GM18520 (cell line): ENCODE data around the gene CLNS1A.
"Not testable (repeated sequence)": the region's sequence is repeated elsewhere in the genome, so short reads cannot be mapped to it uniquely, and the experiment has no call there.

Experiments
- ATAC-seq: cut with Tn5 transposase; IDR thresholded peaks from one replicate; pipeline ENCODE4 v1.9.1; 2021; ENCODE audit not compliant: unreplicated experiment

CLNS1A gene

GRCh38 chr11:77619576-77620198 lies 17.9 kb downstream of the CLNS1A start:
- no peak for ATAC-seq

GRCh38 chr11:77617892-77618291 lies 19.7 kb downstream of the CLNS1A start:
- no peak for ATAC-seq

GRCh38 chr11:77611921-77612320 lies 25.7 kb downstream of the CLNS1A start:
- no peak for ATAC-seq

GRCh38 chr11:77609234-77609633 lies 28.4 kb downstream of the CLNS1A start:
- ATAC-seq = no peak

GRCh38 chr11:77604281-77604680 lies 33.3 kb downstream of the CLNS1A start:
- no peak for ATAC-seq

DNA sequence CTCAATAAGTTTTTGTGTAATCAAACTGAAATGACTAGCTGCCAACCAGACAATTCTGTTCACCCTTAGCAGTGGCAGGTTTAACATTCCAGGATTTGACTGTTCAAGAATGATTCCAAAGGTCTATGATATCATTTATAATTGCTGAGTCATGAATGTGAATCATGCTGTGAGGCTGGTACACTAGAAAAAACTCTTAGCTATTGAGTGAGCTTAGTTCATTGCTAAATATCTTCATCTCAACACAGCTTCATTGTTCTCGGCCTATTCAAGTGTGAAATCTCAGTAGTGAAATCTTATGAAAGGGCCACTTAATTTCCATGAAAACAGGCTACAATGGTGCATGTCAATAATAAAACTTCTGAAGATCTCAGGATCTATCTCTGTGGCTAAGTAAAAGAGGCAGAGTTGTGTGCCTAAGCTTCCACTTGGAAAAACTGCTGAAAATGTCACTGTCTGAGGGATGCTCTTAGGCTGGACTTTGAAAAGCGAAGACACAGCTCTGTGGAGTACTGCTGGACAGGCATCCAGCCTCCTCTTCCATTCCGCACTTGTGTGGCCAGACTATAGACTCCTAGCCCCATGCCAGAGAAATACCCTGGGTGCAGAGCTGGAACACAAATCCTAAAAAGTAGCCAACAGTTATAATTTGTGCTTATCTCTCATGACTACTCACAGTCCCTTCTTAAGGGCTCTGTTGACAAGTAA lies 35.1 kb downstream of the CLNS1A start:
- ATAC-seq = no peak

GRCh38 chr11:77598195-77598594 lies 39.4 kb downstream of the CLNS1A start:
- no peak for ATAC-seq

- ATAC-seq = no peak
Observed at GRCh38 chr11:77596626-77597025, 41.0 kb downstream of the CLNS1A start.

- ATAC-seq = no peak
Observed at GRCh38 chr11:77593883-77594282, 43.7 kb downstream of the CLNS1A start.

- ATAC-seq = no peak
Observed at GRCh38 chr11:77592727-77593126, 44.9 kb downstream of the CLNS1A start.

- peak; percentile 11 for ATAC-seq
Observed at GRCh38 chr11:77590194-77590782, 47.3 kb downstream of the CLNS1A start.

DNA sequence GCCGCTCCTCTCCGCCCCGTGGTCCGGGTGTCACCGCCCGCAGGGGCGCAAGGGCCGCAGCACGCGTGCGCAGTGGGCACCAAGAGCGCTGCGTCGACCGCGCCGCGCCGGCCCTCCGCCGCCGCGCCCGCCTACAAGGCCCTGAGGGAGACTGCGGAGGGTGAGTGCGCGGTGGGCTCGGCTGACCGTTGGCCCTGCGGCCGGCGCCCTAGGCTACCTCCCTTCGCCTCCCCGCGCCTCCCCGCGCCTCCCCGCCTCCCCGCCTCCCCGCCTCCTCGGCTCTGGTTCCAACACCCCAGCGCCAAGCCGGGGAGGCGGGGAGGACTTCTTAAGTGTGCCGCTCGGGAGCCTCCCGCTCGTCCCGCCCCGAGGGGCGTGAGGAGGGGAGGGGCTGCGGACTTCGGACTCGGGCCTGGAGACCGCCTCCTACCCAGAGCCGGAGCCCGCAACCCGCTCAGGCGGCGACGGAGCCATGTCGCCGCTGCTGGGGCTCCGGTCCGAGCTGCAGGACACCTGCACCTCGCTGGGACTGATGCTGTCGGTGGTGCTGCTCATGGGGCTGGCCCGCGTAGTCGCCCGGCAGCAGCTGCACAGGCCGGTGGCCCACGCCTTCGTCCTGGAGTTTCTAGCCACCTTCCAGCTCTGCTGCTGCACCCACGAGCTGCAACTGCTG lies 47.9 kb downstream of the CLNS1A start, which contains the start of gene AQP11:
Gene AQP11, plus strand, starts transcription at position 433 of the 673 bp plus-strand sequence. Its CDS starts 40 bp downstream, at position 473.
- peak; percentile 83 for ATAC-seq

- no peak for ATAC-seq
Observed at GRCh38 chr11:77589181-77589520, 48.4 kb downstream of the CLNS1A start.

- no peak for ATAC-seq
Observed at GRCh38 chr11:77580712-77581337, 56.8 kb downstream of the CLNS1A start.

- not testable (repeated sequence) for ATAC-seq
Observed at GRCh38 chr11:77575428-77575827, 62.2 kb downstream of the CLNS1A start.

- not testable (repeated sequence) for ATAC-seq
Observed at GRCh38 chr11:77570896-77571295, 66.7 kb downstream of the CLNS1A start.

- ATAC-seq = no peak
Observed at GRCh38 chr11:77569676-77570070, 67.9 kb downstream of the CLNS1A start.

DNA sequence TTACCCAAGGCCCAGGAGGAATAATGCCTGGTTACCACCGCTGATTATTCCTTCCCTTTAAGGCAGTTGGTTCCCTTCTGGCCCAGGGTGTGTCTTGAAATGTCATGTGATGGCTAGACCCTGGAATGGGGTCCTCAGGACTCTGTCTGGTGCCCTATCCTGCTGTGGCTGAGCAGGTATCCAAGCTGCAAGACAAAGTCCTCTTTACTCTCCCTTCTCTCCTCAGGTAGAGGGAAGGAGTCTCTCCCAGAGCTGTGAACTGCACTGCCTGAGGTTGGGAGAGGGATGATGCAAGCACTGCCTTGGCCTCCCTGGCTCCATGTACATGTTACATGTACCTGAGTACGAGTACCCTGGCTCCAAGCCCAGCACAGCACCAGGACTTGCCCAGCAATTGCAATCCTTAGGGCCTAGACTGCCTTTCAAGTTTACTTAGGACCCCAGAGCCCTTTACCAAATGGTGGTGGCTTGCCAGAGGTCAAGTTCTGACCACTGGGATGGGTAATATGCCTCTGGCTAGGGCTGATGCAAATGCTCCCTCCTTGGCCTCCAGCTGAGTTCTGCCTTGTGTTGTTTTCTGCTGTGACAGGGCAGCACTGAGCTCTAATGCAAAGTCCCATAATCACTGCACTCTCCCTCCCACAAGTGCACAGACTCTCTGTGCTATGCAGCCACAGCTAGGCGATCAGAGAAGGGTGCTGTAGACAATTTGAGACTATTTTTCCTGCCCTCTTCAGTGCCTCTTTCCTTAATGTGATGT lies 68.5 kb downstream of the CLNS1A start:
- ATAC-seq = no peak

DNA sequence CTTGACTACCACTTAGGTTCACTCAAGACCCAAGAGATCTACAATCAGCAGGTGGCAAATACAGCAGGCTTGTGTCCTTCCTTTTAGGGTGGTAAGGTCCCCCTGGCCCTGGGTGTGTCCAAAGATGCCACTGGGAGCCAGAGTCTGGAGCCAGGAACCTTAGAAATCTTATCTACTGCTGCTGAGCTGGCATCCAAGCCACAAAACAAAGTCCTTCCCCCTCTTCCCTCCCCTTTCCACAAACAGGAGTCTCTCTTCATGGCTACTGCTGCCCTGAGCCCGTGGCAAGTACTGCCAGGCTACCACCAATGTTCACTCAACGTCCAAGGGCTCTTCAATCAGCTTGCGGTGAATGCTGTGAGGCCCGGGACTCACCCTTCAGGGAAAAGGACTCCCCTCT lies 69.3 kb downstream of the CLNS1A start:
- no peak for ATAC-seq
